K562 (cell line): ENCODE measurements around the gene GZF1. TPM values are rescaled to one million over a fixed set of nuclear protein-coding genes. Genes with fewer than 3 reads are reported as not detected.

Source experiments
- BHLHE40 ChIP-seq: IDR thresholded peaks from 2 replicates; pipeline ENCODE4 v1.6.1; 2011; ENCODE audit warnings: low read length, improper control_type of control experiment
- BRCA1 ChIP-seq, 2 experiments: fragments of 450-650 bp in 1 of 2; sonication (generic) in 1 of 2; formaldehyde crosslinking in 1 of 2; IDR thresholded peaks; 2 replicates each; pipeline versions ENCODE4 v1.5.0 to v1.6.1; 2017 to 2020; ENCODE audit warnings: mild to moderate bottlenecking in 1 of 2, missing genetic modification reagents in 1 of 2
- EP300 ChIP-seq: IDR thresholded peaks from 2 replicates; pipeline ENCODE4 v1.6.1; 2012; ENCODE audit warnings: low read length, improper control_type of control experiment
- FIP1L1 ChIP-seq: fragments of 200-400 bp; formaldehyde crosslinking; IDR thresholded peaks from 2 replicates; pipeline ENCODE4 v1.6.1; 2018; ENCODE audit warnings: mild to moderate bottlenecking, low read depth, low read length; ENCODE audit not compliant: poor library complexity, severe bottlenecking
- GABPB1 ChIP-seq: sonication (generic); formaldehyde crosslinking; IDR thresholded peaks from 2 replicates; pipeline ENCODE4 v1.8.0; 2022; ENCODE audit warnings: mild to moderate bottlenecking, missing genetic modification reagents
- HDAC3 ChIP-seq: fragments of 450-650 bp; IDR thresholded peaks from 2 replicates; pipeline ENCODE4 v1.6.1; 2018; ENCODE audit warnings: borderline replicate concordance, mild to moderate bottlenecking, moderate library complexity; ENCODE audit not compliant: partially characterized antibody
- KLF6 ChIP-seq: fragments of 250-450 bp; sonication (Bioruptor Pico); IDR thresholded peaks from 2 replicates; pipeline ENCODE4 v1.4.0; 2020; ENCODE audit warnings: mild to moderate bottlenecking, moderate library complexity, borderline replicate concordance
- MECOM ChIP-seq: fragments of 250-450 bp; sonication (Bioruptor Pico); IDR thresholded peaks from 2 replicates; pipeline ENCODE4 v1.8.0; 2022; ENCODE audit warnings: inconsistent platforms
- NEUROD1 ChIP-seq: fragments of 150-350 bp; IDR thresholded peaks from 2 replicates; pipeline ENCODE4 v1.6.1; 2014; ENCODE audit warnings: borderline replicate concordance, low read length, low read depth; ENCODE audit not compliant: partially characterized antibody
- NFXL1 ChIP-seq: fragments of 450-650 bp; formaldehyde crosslinking; IDR thresholded peaks from 2 replicates; pipeline ENCODE4 v1.4.0; 2021; ENCODE audit warnings: mild to moderate bottlenecking
- NRF1 ChIP-seq, 2 experiments: fragments of 450-650 bp; IDR thresholded peaks in 1 of 2; conservative IDR thresholded peaks in 1 of 2; 2 replicates each; pipeline ENCODE4 v1.6.1; 2014; ENCODE audit warnings: mild to moderate bottlenecking in 2 of 2
- RB1 ChIP-seq: fragments of 450-650 bp; IDR thresholded peaks from 2 replicates; pipeline ENCODE4 v1.6.1; 2017; ENCODE audit warnings: low read depth, mild to moderate bottlenecking
- SAFB2 ChIP-seq: fragments of 200-400 bp; formaldehyde crosslinking; IDR thresholded peaks from 2 replicates; pipeline ENCODE4 v1.6.1; 2018; ENCODE audit warnings: borderline replicate concordance, low read length, low read depth, moderate library complexity; ENCODE audit not compliant: severe bottlenecking
- SRF ChIP-seq, 2 experiments: fragments of 250-450, 450-650 bp in 1 of 2; sonication (Bioruptor Pico) in 1 of 2; sonication (generic) in 1 of 2; formaldehyde crosslinking; IDR thresholded peaks; 2 replicates each; pipeline versions ENCODE4 v1.5.0 to v1.5.1; 2020 to 2022; ENCODE audit warnings: mild to moderate bottlenecking in 1 of 2, missing genetic modification reagents in 1 of 2
- TAF1 ChIP-seq: IDR thresholded peaks from 2 replicates; pipeline ENCODE4 v1.6.1; 2011; ENCODE audit warnings: mild to moderate bottlenecking, low read length, moderate library complexity; ENCODE audit not compliant: insufficient read depth, control insufficient read depth, severe bottlenecking; ENCODE audit errors: extremely low read depth
- TAL1 ChIP-seq: fragments of 450-650 bp; IDR thresholded peaks from 2 replicates; pipeline ENCODE4 v1.6.1; 2016; ENCODE audit warnings: mild to moderate bottlenecking
- TCFL5 ChIP-seq: fragments of 250-450 bp; sonication (Bioruptor Pico); conservative IDR thresholded peaks from 2 replicates; pipeline ENCODE4 v1.6.1; 2021; ENCODE audit warnings: mild to moderate bottlenecking, moderate library complexity, matching md5 sums
- THRAP3 ChIP-seq: fragments of 450-650 bp; IDR thresholded peaks from 2 replicates; pipeline ENCODE4 v1.6.1; 2016; ENCODE audit warnings: mild to moderate bottlenecking, inconsistent platforms, borderline replicate concordance
- ZFP1 ChIP-seq: fragments of 450-650 bp; formaldehyde crosslinking; IDR thresholded peaks from 2 replicates; pipeline ENCODE4 v1.4.0; 2020; ENCODE audit warnings: mild to moderate bottlenecking, mixed read lengths
- ZFP30 ChIP-seq: fragments of 250-450 bp; sonication (Bioruptor Pico); IDR thresholded peaks from 2 replicates; pipeline ENCODE4 v1.8.0; 2022; ENCODE audit warnings: moderate library complexity, mild to moderate bottlenecking, inconsistent platforms, borderline replicate concordance
- ZFPM2 ChIP-seq: fragments of 250-450 bp; sonication (Bioruptor Pico); IDR thresholded peaks from 2 replicates; pipeline ENCODE4 v1.5.1; 2022; ENCODE audit warnings: mild to moderate bottlenecking
- ZKSCAN8 ChIP-seq: fragments of 200-800 bp; sonication (Bioruptor generic); IDR thresholded peaks from 2 replicates; pipeline ENCODE4 v1.6.1; 2016; ENCODE audit warnings: missing genetic modification characterization, missing compliant biosample characterization
- ZNF324 ChIP-seq: fragments of 250-450 bp; sonication (Bioruptor Pico); IDR thresholded peaks from 2 replicates; pipeline ENCODE4 v1.4.0; 2020; ENCODE audit warnings: mild to moderate bottlenecking
- ZNF668 ChIP-seq: fragments of 250-450 bp; sonication (Bioruptor Pico); IDR thresholded peaks from 2 replicates; pipeline ENCODE4 v1.8.0; 2022; ENCODE audit warnings: mild to moderate bottlenecking, inconsistent platforms
- ZNF695 ChIP-seq: fragments of 450-650 bp; formaldehyde crosslinking; IDR thresholded peaks from 2 replicates; pipeline ENCODE4 v1.4.0; 2020; ENCODE audit warnings: mild to moderate bottlenecking, moderate library complexity
- ZNF76 ChIP-seq: fragments of 250-450 bp; sonication (Bioruptor Pico); IDR thresholded peaks from 2 replicates; pipeline ENCODE4 v1.4.0; 2020; ENCODE audit warnings: mild to moderate bottlenecking, moderate library complexity, borderline replicate concordance
- polyA plus RNA-seq, 8 experiments: library from polyadenylated mRNA; depleted of rRNA in 4 of 8; stranded (reverse) in 5 of 8; unstranded in 3 of 8; fragments of >200 nt; fragmentation: Nextera tagmentation in 2 of 8; fragmentation: Illumina TruSeq in 1 of 8; extraction: Ambion mirVana in 2 of 8; extraction: Trizol in 1 of 8; gene quantifications; 2 replicates each; pipeline versions ENCODE4 v1.2.1 to v1.2.3, GENCODE V29; 2011 to 2014; ENCODE audit warnings: inconsistent platforms in 1 of 8, missing spikeins in 1 of 8
- total RNA-seq, 7 experiments: library from RNA; depleted of rRNA in 6 of 7; stranded (reverse); fragments of >200 nt in 6 of 7; fragmentation: Illumina TruSeq in 2 of 7; extraction: Trizol in 2 of 7; gene quantifications; 2 replicates each; pipeline versions ENCODE4 v1.2.1 to v1.2.3, GENCODE V29; 2011 to 2021; ENCODE audit warnings: low replicate concordance in 1 of 7
- TF ChIP-seq, protein P1 (sequence below): fragments of 450-650 bp; IDR thresholded peaks from 2 replicates; pipeline ENCODE4 v1.6.1; 2018; ENCODE audit not compliant: partially characterized antibody

Gene GZF1
- total and polyA plus RNA-seq, 9 of the 15 experiments (the other 6 are each of a cell fraction or from before 2014, with no cell fraction given): 1.2 to 15.7 (median 7.4) TPM

DNA sequence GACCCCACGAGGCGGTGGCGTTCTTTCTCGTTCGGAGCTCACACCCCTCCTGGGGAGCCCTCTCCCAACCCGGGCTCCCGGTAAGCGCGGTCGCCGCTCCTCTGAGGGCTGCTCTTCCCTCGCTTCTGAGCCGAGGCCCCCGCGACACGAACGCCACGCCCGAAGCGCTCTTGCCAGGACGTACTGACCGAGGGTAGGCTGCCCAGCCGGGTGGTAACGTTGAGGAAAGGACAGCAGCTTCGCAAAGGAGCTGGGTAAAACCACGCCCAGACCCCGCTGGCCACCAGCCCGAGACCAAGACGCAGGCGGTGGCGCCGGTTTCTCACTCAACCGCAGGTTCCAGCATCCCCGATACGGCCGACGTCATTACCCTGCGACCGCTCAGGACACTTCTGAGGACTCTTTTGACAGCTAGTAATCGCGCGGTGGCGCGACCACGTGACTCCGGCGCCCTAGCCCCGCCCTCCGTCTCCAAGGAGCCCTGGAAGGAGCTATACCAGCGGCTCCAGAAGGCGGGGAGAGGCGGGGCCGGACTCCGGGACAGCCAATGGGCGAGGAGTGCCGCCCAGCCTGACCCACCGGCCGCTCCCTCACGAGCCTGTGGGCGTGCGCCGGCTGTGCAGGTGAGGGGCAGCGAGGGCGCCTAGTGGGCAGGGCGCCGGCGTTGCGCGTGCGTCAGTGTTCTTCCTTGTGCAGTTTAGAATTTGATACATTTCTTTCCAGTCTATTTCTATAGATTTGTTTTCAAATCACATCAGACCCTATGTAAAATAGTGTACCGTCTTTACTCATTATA lies 4.0 kb upstream of the GZF1 start (continued):
- TF ChIP-seq, protein P1, sequence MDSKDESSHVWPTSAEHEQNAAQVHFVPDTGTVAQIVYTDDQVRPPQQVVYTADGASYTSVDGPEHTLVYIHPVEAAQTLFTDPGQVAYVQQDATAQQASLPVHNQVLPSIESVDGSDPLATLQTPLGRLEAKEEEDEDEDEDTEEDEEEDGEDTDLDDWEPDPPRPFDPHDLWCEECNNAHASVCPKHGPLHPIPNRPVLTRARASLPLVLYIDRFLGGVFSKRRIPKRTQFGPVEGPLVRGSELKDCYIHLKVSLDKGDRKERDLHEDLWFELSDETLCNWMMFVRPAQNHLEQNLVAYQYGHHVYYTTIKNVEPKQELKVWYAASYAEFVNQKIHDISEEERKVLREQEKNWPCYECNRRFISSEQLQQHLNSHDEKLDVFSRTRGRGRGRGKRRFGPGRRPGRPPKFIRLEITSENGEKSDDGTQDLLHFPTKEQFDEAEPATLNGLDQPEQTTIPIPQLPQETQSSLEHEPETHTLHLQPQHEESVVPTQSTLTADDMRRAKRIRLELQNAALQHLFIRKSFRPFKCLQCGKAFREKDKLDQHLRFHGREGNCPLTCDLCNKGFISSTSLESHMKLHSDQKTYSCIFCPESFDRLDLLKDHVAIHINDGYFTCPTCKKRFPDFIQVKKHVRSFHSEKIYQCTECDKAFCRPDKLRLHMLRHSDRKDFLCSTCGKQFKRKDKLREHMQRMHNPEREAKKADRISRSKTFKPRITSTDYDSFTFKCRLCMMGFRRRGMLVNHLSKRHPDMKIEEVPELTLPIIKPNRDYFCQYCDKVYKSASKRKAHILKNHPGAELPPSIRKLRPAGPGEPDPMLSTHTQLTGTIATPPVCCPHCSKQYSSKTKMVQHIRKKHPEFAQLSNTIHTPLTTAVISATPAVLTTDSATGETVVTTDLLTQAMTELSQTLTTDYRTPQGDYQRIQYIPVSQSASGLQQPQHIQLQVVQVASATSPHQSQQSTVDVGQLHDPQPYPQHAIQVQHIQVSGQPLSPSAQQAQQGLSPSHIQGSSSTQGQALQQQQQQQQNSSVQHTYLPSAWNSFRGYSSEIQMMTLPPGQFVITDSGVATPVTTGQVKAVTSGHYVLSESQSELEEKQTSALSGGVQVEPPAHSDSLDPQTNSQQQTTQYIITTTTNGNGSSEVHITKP: no peak
- TF ChIP-seq TAF1 (peak; percentile 40), NEUROD1 (no peak), KLF6 (CRISPR knock-in tag) (no peak), HDAC3 (no peak), BHLHE40 (peak; percentile 96), NFXL1 (no peak), BRCA1 (IDR thresholded peaks at IDR 0.05) (no peak), BRCA1 (CRISPR knock-in tag; IDR thresholded peaks at IDR 0.05) (no peak), FIP1L1 (peak; percentile 68), ZNF668 (no peak), ZNF695 (no peak), EP300 (peak; percentile 33; the same call in 1 of the 2 replicates), THRAP3 (no peak), ZNF324 (no peak), ZKSCAN8 (CRISPR knock-in tag) (no peak), ZNF76 (CRISPR knock-in tag) (no peak), NRF1 (conservative IDR thresholded peaks at IDR 0.05 in 1 of 2, IDR thresholded peaks at IDR 0.05 in 1 of 2) (peak; percentile 94 to 95), SAFB2 (no peak), ZFP30 (CRISPR knock-in tag) (no peak), MECOM (CRISPR knock-in tag) (no peak), TCFL5 (no peak), GABPB1 (CRISPR knock-in tag) (peak; percentile 38; the same call in 1 of the 2 replicates), RB1 (no peak), TAL1 (no peak), SRF (CRISPR knock-in tag; IDR thresholded peaks at IDR 0.05) (0 out of 4 replicates have a peak, but pooled peaks of 1 of the 2 experiments have one; percentile 39), ZFP1 (CRISPR knock-in tag) (no peak), ZFPM2 (CRISPR knock-in tag) (no peak)
